B cell (primary cell): ENCODE results near the gene ATG4D. TPM values are rescaled to one million over a fixed set of nuclear protein-coding genes. Genes with fewer than 3 reads are reported as not detected.

Experiments
- ATAC-seq: fragments of 200-7000 bp; cut with Tn5 transposase; one replicate; pipeline ENCODE4 v1.10.0; 2021; ENCODE audit warnings: low read depth, mild to moderate bottlenecking, moderate number of reproducible peaks, moderate library complexity
- CTCF ChIA-PET: fragments of 350-600 bp; sonication (Branson Sonifier 250); formaldehyde crosslinking; loops from one replicate; lab custom pipeline; 2021; ENCODE audit warnings: antibody characterized with exemption, inconsistent platforms; lab: Charles Lee
- POLR2A ChIA-PET: fragments of 350-600 bp; sonication (Branson Sonifier 250); formaldehyde crosslinking; loops from one replicate; lab custom pipeline; 2021; ENCODE audit warnings: antibody characterized with exemption; lab: Charles Lee
- DNase-seq: peaks from one replicate; pipeline ENCODE4 v3.0.0; 2013
- H2AFZ ChIP-seq: 2 replicates; pipeline ENCODE4 v1.6.1; 2012; ENCODE audit warnings: mild to moderate bottlenecking, low read depth, low read length; ENCODE audit not compliant: insufficient read depth, poor library complexity, severe bottlenecking
- H3K27ac ChIP-seq, 2 donors: 1 replicate in 1 of 2; 2 replicates in 1 of 2; pipeline ENCODE4 v1.5.1; 2012 to 2013; ENCODE audit warnings: low read length in 2 of 2, mild to moderate bottlenecking in 2 of 2, moderate library complexity in 1 of 2
- H3K27me3 ChIP-seq, 4 experiments: fragments of 200-600 bp in 1 of 4; sonication (generic) in 1 of 4; replicated peaks in 1 of 4; 1 replicate in 2 of 4; 2 replicates in 2 of 4; pipeline versions ENCODE4 v1.6.1 to v1.7.0; 2013 to 2016; ENCODE audit warnings: low read length in 3 of 4, mild to moderate bottlenecking in 2 of 4, mixed read lengths in 1 of 4, moderate library complexity in 1 of 4; ENCODE audit not compliant: insufficient read depth in 4 of 4, control insufficient read depth in 3 of 4; ENCODE audit errors: control extremely low read depth in 1 of 4
- H3K36me3 ChIP-seq, 2 experiments: replicated peaks in 1 of 2; 1 replicate in 1 of 2; 2 replicates in 1 of 2; pipeline versions ENCODE4 v1.6.1 to v1.7.1; 2013; ENCODE audit warnings: low read length in 1 of 2; ENCODE audit not compliant: insufficient read depth in 2 of 2, control insufficient read depth in 1 of 2; ENCODE audit errors: control extremely low read depth in 1 of 2, extremely low read depth in 1 of 2
- H3K4me1 ChIP-seq, 2 donors: fragments of 200-600 bp in 1 of 2; sonication (generic) in 1 of 2; 1 replicate in 1 of 2; 2 replicates in 1 of 2; pipeline versions ENCODE4 v1.5.1 to v1.6.1; 2013 to 2017; ENCODE audit warnings: low read length in 2 of 2; ENCODE audit not compliant: control insufficient read depth in 2 of 2, insufficient read depth in 2 of 2
- H3K4me2 ChIP-seq: replicated peaks from 2 replicates; pipeline ENCODE3; 2012; ENCODE audit warnings: mild to moderate bottlenecking, low read depth, low read length; ENCODE audit not compliant: poor library complexity, severe bottlenecking
- H3K4me3 ChIP-seq, 5 experiments: fragments of 200-600 bp in 1 of 5; sonication (generic) in 1 of 5; 1 replicate in 3 of 5; 2 replicates in 2 of 5; pipeline versions ENCODE4 v1.5.1 to v1.7.0; 2011 to 2016; ENCODE audit warnings: low read length in 4 of 5, mild to moderate bottlenecking in 4 of 5, low read depth in 2 of 5, control low read depth in 1 of 5, moderate library complexity in 1 of 5; ENCODE audit not compliant: insufficient read depth in 1 of 5; ENCODE audit errors: control extremely low read depth in 1 of 5, extremely low read depth in 1 of 5
- H3K79me2 ChIP-seq: fragments of 200-600 bp; sonication (generic); one replicate; pipeline ENCODE4 v1.6.0; 2016; ENCODE audit warnings: low read length; ENCODE audit not compliant: control insufficient read depth, insufficient read depth
- H3K9ac ChIP-seq: fragments of 200-600 bp; sonication (generic); 2 replicates; pipeline ENCODE4 v1.6.1; 2017; ENCODE audit warnings: mild to moderate bottlenecking, low read length, moderate library complexity
- H3K9me3 ChIP-seq, 3 donors: one replicate each; pipeline versions ENCODE4 v1.6.1 to v1.7.1; 2013; ENCODE audit warnings: low read length in 2 of 3; ENCODE audit not compliant: control insufficient read depth in 2 of 3, insufficient read depth in 1 of 3; ENCODE audit errors: control extremely low read depth in 1 of 3
- H4K20me1 ChIP-seq: 2 replicates; pipeline ENCODE4 v1.6.0; 2012; ENCODE audit warnings: mild to moderate bottlenecking, low read length; ENCODE audit not compliant: insufficient read depth, control insufficient read depth, poor library complexity, severe bottlenecking
- H3K27ac Mint-ChIP-seq: one replicate; pipeline ENCODE4 v1.8.0; 2021; ENCODE audit warnings: mixed read lengths
- H3K27me3 Mint-ChIP-seq: one replicate; pipeline ENCODE4 v1.8.0; 2021; ENCODE audit warnings: mixed read lengths
- H3K4me1 Mint-ChIP-seq: one replicate; pipeline ENCODE4 v1.8.0; 2021; ENCODE audit warnings: mixed read lengths
- H3K4me3 Mint-ChIP-seq: one replicate; pipeline ENCODE4 v1.8.0; 2021; ENCODE audit warnings: mixed read lengths
- H3K9me3 Mint-ChIP-seq: one replicate; pipeline ENCODE4 v1.8.0; 2022; ENCODE audit warnings: mixed read lengths; ENCODE audit not compliant: insufficient read depth
- EZH2 ChIP-seq: IDR thresholded peaks from 2 replicates; pipeline ENCODE4 v1.6.1; 2012; ENCODE audit warnings: borderline replicate concordance, low read depth, mild to moderate bottlenecking, moderate library complexity, low read length; ENCODE audit not compliant: insufficient read depth, poor library complexity, severe bottlenecking
- WGBS: methylation state at CpG from one replicate; pipeline ENCODE4 v1.1.5; 2013; ENCODE audit warnings: missing lambda C conversion rate; ENCODE audit not compliant: insufficient coverage; 5-methylcytosine and 5-hydroxymethylcytosine counted together
- intact Hi-C: fragments of 100-400 bp; cut with micrococcal nuclease; formaldehyde crosslinking; loops from one replicate; pipeline ENCODE4 v1.10.0; 2022
- polyA plus RNA-seq: library from polyadenylated mRNA; depleted of rRNA; stranded (reverse); fragments of >200 nt; gene quantifications from 2 replicates; pipeline ENCODE4 v1.2.3, GENCODE V29; 2012
- total RNA-seq, 2 donors: library from RNA; stranded (reverse); fragments of 120-200 nt in 1 of 2; gene quantifications; 1 replicate in 1 of 2; 2 replicates in 1 of 2; pipeline versions ENCODE4 v1.2.3 to v1.2.4, GENCODE V29; 2013 to 2022
- TF ChIP-seq, protein P1 (sequence below): fragments of 200-600 bp; IDR thresholded peaks from one replicate; pipeline ENCODE4 v1.8.0; 2022; ENCODE audit warnings: antibody characterized with exemption, mild to moderate bottlenecking

ATG4D gene
- total and polyA plus RNA-seq, 2 donors (not counting 1 experiment from before 2014, with no cell fraction given), result 58.8 to 75.5 TPM

DNA sequence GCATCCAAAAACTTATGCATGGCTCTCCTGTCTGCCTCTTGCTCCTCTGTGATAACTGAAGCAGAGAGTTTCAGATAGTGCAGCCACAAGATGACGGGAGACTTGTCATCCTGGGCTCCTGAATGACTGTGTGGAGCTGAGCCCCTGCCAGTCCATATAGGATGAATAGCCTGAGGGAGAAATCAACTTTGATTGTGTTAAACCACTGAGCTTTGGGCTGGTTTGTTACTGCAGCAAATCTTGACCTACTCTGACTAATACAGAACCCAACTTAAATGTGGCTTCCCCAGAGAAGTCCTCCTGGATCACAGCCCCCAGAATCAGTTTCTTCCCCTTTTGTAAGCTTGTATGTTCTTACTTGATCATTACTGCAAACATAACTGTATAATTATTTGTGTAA, 11.2 kb upstream of the ATG4D start:
- 86% methylated on average over 1 of the region's 1 CpG for WGBS
- no peaks in the 10 kb centered on the region for H3K9me3 Mint-ChIP-seq
- Histone ChIP-seq H4K20me1 (no peaks in the 10 kb centered on the region), H3K36me3 (no peaks in the 10 kb centered on the region), H3K4me2 (no peak overlapping the region), H3K79me2 (no peaks in the 10 kb centered on the region), H2AFZ (no peak overlapping the region), H3K27me3 (peaks cover 0 to 4% (median 1%) of the 10 kb centered on the region in 4 experiments), H3K9me3 (no peaks in the 10 kb centered on the region), H3K9ac (no peak overlapping the region), H3K4me1 (no peaks in the 10 kb centered on the region), H3K4me3 (no peak overlapping the region), H3K27ac (no peak overlapping the region)
- no peak overlapping the region for H3K4me3 Mint-ChIP-seq
- POLR2A ChIA-PET, result no interaction called here
- intact Hi-C loops, result no loop called here
- DNase-seq (no peak), ATAC-seq (no peak)
- no peak for TF ChIP-seq EZH2
- TF ChIP-seq, protein P1, sequence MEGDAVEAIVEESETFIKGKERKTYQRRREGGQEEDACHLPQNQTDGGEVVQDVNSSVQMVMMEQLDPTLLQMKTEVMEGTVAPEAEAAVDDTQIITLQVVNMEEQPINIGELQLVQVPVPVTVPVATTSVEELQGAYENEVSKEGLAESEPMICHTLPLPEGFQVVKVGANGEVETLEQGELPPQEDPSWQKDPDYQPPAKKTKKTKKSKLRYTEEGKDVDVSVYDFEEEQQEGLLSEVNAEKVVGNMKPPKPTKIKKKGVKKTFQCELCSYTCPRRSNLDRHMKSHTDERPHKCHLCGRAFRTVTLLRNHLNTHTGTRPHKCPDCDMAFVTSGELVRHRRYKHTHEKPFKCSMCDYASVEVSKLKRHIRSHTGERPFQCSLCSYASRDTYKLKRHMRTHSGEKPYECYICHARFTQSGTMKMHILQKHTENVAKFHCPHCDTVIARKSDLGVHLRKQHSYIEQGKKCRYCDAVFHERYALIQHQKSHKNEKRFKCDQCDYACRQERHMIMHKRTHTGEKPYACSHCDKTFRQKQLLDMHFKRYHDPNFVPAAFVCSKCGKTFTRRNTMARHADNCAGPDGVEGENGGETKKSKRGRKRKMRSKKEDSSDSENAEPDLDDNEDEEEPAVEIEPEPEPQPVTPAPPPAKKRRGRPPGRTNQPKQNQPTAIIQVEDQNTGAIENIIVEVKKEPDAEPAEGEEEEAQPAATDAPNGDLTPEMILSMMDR, result no peak
- no peaks in the 10 kb centered on the region for H3K4me1 Mint-ChIP-seq
- CTCF ChIA-PET, result interaction anchor here (1.0 to 1.5 kb wide), 2 partner anchors 26 to 49 kb away, joined by 3 to 4 read pairs; no protein-coding TSS in a partner anchor
- H3K27ac Mint-ChIP-seq, result no peak overlapping the region
- H3K27me3 Mint-ChIP-seq, result peaks cover 7% of the 10 kb centered on the region

DNA sequence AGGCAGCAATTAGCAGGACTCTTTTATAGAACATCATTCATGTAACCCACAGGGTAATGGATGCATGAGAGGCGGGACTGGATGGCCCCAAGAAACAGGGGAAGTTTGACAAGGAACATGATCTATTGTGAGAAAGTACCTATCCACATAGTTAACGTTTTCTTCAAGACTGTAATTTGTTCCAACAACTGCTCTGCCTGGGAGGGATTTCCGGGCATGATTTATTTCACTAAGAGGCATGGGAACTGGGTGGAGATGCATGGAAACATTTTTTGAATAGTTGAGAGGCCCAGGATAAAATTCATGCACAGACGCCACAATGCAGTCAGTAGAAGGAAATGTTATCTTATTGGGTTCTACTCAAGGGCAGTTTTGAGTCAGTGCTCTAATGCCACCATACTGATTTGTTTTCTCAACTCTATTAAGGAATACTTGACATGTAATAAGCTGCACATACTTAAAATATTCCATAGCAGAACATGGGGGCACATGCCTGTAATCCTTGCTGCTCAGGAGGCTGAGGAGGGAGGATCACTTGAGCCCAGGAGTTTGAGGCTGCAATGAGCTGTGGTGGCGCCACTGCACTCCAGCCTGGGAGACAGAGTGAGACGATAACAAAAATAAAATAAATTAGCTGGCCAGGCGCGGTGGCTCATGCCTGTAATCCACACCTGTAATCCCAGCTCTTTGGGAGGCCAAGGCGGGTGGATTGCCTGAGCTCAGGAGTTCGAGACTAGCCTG, 9.9 kb upstream of the ATG4D start:
- H3K4me1 Mint-ChIP-seq, result peaks cover under 1% of the 10 kb centered on the region
- DNase-seq (no peak), ATAC-seq (no peak)
- Histone ChIP-seq H3K4me2 (no peak overlapping the region), H3K9me3 (no peaks in the 10 kb centered on the region), H3K4me1 (no peaks in the 10 kb centered on the region), H4K20me1 (no peaks in the 10 kb centered on the region), H3K9ac (no peak overlapping the region), H3K27me3 (peaks cover 0 to 12% (median 1%) of the 10 kb centered on the region in 4 experiments), H3K27ac (no peak overlapping the region), H3K4me3 (no peak overlapping the region), H3K36me3 (no peaks in the 10 kb centered on the region), H3K79me2 (no peaks in the 10 kb centered on the region), H2AFZ (no peak overlapping the region)
- CTCF ChIA-PET, result interaction anchor here (0.6 to 1.3 kb wide), 4 partner anchors 17 to 47 kb away, joined by 3 to 6 read pairs (median 4); no protein-coding TSS in a partner anchor
- intact Hi-C loops, result no loop called here
- POLR2A ChIA-PET, result no interaction called here
- 87% methylated on average over 4 of the region's 10 CpGs for WGBS
- H3K27ac Mint-ChIP-seq, result no peak overlapping the region
- no peak overlapping the region for H3K4me3 Mint-ChIP-seq
- no peak for TF ChIP-seq EZH2
- TF ChIP-seq, protein P1, result no peak
- H3K27me3 Mint-ChIP-seq, result peaks cover 16% of the 10 kb centered on the region
- H3K9me3 Mint-ChIP-seq, result no peaks in the 10 kb centered on the region
